GM21717 (cell line): ENCODE results near the gene NSDHL.

ENCODE experiments used
- ATAC-seq: cut with Tn5 transposase; IDR thresholded peaks from one replicate; pipeline ENCODE4 v1.9.1; 2021; ENCODE audit warnings: mild to moderate bottlenecking, moderate library complexity; ENCODE audit not compliant: unreplicated experiment

NSDHL gene

DNA sequence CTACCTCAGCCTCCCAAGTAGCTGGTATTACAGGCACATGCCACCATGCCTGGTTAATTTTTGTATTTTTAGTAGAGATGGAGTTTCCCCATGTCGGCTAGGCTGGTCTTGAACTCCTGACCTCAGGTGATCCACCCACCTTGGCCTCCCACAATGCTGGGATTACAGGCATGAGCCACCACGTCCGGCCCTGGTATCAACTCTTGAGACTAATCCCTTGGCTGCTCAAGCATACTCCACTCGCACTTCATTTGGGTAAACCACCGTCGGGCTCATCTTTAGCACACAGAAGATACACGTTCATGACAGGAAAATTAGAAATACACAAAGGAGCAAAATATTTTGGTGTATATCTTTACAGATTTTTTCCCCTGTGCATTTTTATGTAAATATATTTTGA lies 79.2 kb downstream of the NSDHL start:
- ATAC-seq = peak; percentile 74

DNA sequence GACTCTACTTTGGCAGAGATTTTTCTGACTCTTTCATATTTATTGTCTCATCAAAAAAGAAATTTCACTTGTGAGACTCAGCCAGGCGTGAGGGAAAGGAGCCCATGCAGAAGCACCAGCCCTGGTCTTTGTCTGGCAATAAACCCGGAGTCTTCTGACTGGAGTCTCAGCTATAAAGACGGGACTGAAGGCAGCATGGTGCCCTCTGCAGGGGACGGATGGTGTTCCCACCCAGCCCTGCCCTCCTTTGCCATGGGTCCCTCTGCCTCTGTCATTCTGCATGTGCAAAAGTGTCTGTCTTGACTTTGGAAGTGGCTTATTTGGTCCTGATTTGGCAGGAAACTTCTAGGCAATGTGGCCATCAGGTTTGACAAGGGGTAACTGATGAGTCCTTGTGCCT lies 81.2 kb downstream of the NSDHL start:
- ATAC-seq = no peak

DNA sequence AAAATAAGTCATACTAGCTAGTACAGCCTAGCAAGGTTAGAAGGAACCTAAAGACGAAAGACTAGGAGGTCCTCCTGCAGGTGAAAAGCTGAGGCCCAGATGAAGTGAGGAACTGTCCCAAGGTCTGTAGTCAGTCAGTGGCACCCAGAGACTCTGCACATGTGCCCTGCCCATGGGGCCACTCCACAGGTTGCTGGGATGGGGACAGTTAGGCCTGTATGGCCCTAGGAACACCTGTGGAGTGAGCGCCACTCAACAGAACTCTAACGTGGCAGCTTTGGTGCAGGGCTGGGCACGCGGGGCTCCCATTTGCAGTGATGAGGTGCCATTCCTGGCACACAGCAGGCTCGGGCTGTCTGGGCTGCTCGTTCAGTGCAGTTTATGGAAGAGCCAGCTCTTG lies 81.8 kb downstream of the NSDHL start:
- ATAC-seq = no peak

- ATAC-seq = no peak
Measured at GRCh38 chrX:152913346-152913745, 82.5 kb downstream of the NSDHL start.

DNA sequence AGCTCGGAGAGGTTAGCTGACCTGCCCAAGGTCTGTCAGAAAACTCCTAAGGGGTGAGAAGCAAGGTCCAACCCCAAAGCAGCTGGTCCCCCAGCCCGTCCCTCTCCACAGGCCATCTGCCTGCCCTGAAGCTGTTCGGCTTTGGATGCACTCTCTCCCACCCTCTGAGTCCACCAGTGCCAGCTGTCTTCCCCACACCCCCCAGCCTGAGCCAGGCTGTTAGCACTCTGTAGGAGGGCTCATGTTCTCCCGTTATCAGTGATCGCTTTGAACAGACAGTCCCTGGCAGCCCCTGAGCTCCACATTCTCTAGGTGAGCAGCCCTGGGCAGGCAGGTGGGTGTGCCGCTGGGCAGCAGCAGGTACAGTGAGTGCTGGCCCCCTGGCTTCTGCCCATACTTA lies 83.0 kb downstream of the NSDHL start:
- ATAC-seq = no peak

- peak; percentile 80 for ATAC-seq
Measured at GRCh38 chrX:152915541-152916241, 84.8 kb downstream of the NSDHL start.

GRCh38 chrX:152917656-152918579 lies 87.1 kb downstream of the NSDHL start:
- no peak for ATAC-seq

DNA sequence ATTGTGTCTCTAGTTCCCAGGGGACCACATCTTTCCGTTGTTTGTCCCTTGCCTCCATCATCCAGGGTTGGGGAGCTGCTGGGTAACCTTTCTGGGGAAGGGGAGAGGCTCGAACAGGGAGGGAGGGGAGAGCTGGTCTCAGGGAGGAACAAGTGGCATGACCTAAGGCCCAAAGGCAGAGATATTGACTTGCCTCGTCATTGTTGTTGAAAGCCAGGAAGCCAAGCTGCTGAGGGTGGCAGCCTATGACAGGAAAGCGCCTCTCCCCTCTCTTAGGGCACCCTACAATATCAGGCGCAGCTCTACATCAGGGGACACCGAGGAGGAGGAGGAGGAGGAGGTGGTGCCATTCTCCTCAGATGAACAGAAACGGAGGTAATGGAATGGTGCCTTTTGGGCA lies 87.8 kb downstream of the NSDHL start:
- ATAC-seq = no peak
